ENCODE measurements around the gene GPBP1L1.

Gene GPBP1L1

DNA sequence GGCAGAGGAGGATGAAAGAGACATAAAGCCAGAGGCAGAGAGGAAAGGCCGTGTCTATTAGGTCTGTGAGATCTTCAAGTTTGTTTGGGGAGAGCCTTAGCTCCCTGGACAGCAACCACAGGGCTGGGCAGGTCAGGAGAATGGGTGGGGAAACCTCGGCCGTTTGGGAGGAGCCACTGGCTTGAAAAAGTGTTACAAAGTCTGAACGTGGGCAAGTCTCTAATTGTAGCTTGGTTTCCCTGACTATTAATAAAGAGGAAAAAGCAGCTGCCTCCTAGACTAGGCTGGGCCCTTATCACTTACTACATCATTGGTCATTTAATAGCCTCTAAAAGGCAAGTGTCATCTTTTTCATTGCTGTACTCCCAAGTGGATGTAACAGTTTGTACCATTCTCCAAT is 62.4 kb downstream of the GPBP1L1 start, which contains the start of gene CCDC17:
CCDC17 (minus strand) TSS at position 83 of the 400 bp plus-strand sequence. CDS start 145 bp downstream, outside the sequence.
- no peaks in the 10 kb centered on the region for H3K4me1 ChIP-seq (ENCODE audit: control insufficient read depth, insufficient read depth, low read length)
- no peak within 1 kb of the TSS for H3K4me2 ChIP-seq (ENCODE audit: low read length)
- H3K9ac ChIP-seq (ENCODE audit: low read depth, low read length) = no peak within 1 kb of the TSS
- H3K36me3 ChIP-seq (ENCODE audit: insufficient read depth, low read length) = peaks cover 50% of the 10 kb centered on the region
- H3K9me3 ChIP-seq (replicated peaks; ENCODE audit: low read length) = no peaks in the 10 kb centered on the region
- H3K4me3 ChIP-seq (ENCODE audit: low read length) = no peak within 1 kb of the TSS
- H3K27me3 ChIP-seq (ENCODE audit: control insufficient read depth, insufficient read depth, low read length) = no peaks in the 10 kb centered on the region

DNA sequence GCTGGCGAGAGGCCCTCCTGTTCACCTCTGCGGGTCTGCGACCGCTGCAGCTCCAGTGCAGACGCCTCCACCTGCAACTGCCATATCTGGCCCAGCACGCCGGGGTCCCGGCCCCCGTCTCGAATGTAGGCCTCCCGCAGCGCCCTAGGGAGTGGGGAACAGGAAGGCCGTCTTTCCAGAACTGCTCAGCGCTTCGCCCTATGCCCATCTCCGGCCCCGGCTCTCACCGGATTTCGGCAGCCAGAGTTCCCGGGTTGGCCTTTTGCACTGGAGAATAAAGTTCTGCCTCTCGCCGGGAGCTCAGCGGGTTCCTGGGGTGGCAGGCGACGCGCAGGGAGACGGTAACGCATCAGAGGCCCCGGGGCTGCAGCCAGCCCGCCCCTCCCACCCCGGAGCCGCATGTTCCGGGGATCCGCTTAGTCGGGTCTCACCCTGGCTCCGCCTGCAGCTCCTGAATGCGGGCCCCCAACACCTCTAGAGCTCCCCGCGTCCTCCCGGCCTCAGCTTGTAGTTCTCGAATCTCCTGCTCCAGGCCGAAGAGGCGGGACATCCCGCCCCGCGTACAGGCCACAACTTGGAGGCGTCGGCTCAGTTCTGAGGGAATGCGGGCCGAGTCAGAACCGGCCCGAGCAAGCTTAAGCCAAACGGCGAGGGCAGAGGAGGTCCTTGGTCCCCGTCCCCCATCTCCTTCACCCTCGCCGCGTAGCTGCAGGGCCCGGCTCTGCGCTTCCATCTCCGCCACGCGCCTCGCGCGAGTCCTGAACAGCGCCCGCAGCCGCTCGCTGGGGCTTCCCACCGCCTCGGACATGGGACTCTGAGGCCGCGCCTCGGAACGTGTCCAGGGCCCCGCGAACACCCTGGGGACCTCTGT is 63.6 kb downstream of the GPBP1L1 start:
- no peak overlapping the region for H3K4me3 ChIP-seq (ENCODE audit: low read length)
- H3K9ac ChIP-seq (ENCODE audit: low read depth, low read length) = no peak overlapping the region
- H3K36me3 ChIP-seq (ENCODE audit: insufficient read depth, low read length) = peaks cover 49% of the 10 kb centered on the region
- H3K4me1 ChIP-seq (ENCODE audit: control insufficient read depth, insufficient read depth, low read length) = no peaks in the 10 kb centered on the region
- H3K27me3 ChIP-seq (ENCODE audit: control insufficient read depth, insufficient read depth, low read length) = no peaks in the 10 kb centered on the region
- no peaks in the 10 kb centered on the region for H3K9me3 ChIP-seq (replicated peaks; ENCODE audit: low read length)
- no peak overlapping the region for H3K4me2 ChIP-seq (ENCODE audit: low read length)

DNA sequence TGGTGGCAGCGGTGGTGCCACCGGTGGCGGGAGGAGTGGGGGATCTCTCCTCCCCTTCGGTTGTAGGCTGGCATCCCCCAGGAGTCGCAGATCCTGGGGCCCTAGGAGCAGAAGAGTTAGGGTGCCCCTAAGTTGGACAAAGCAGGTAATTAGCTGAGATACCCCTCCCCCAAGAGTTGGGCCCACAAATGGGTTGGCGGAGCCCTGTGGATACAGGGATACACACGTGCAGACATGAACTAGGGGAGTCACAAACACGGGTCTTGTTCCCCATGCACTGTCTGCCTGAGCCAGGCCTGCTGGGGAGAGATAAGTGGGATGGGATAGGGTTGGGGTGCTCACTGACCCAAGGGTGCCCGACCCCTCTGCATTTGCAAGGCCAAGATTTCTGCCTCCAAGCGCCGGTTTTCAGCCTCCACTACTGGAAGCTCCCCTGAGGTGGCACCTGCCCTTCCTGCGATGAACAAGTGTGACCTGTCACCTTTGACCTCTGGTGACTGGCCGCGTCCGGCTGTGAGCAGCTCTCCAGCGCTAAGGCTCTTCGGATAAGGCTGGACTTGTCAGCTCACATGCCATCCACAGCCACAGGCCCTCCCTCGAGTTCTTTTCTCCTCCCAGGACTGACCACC is 64.3 kb downstream of the GPBP1L1 start:
- no peaks in the 10 kb centered on the region for H3K4me1 ChIP-seq (ENCODE audit: control insufficient read depth, insufficient read depth, low read length)
- peaks cover 49% of the 10 kb centered on the region for H3K36me3 ChIP-seq (ENCODE audit: insufficient read depth, low read length)
- H3K4me2 ChIP-seq (ENCODE audit: low read length) = no peak overlapping the region
- H3K9ac ChIP-seq (ENCODE audit: low read depth, low read length) = no peak overlapping the region
- H3K4me3 ChIP-seq (ENCODE audit: low read length) = no peak overlapping the region
- H3K9me3 ChIP-seq (replicated peaks; ENCODE audit: low read length) = no peaks in the 10 kb centered on the region
- no peaks in the 10 kb centered on the region for H3K27me3 ChIP-seq (ENCODE audit: control insufficient read depth, insufficient read depth, low read length)

DNA sequence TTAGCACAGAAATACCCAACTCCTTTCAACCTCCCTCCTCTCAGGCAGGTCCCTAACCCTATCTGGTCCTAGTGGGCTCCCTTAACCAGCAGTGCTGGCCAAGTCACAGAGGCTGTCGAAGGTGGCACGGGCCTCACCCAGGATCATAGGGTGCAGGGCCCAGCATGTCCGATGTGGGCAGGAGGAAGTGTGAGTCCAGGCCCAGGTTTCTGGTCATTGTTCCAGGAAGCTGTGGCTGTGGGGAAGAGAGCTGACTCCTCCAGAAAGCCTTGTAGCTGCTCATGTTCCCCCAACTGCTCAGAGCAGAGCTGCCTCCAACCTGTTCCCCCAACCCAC is 64.9 kb downstream of the GPBP1L1 start:
- Histone ChIP-seq H3K4me3 (ENCODE audit: low read length) (no peak overlapping the region), H3K27me3 (ENCODE audit: control insufficient read depth, insufficient read depth, low read length) (no peaks in the 10 kb centered on the region), H3K36me3 (ENCODE audit: insufficient read depth, low read length) (peaks cover 51% of the 10 kb centered on the region), H3K9ac (ENCODE audit: low read depth, low read length) (no peak overlapping the region), H3K4me2 (ENCODE audit: low read length) (no peak overlapping the region), H3K9me3 (replicated peaks; ENCODE audit: low read length) (no peaks in the 10 kb centered on the region), H3K4me1 (ENCODE audit: control insufficient read depth, insufficient read depth, low read length) (no peaks in the 10 kb centered on the region)

DNA sequence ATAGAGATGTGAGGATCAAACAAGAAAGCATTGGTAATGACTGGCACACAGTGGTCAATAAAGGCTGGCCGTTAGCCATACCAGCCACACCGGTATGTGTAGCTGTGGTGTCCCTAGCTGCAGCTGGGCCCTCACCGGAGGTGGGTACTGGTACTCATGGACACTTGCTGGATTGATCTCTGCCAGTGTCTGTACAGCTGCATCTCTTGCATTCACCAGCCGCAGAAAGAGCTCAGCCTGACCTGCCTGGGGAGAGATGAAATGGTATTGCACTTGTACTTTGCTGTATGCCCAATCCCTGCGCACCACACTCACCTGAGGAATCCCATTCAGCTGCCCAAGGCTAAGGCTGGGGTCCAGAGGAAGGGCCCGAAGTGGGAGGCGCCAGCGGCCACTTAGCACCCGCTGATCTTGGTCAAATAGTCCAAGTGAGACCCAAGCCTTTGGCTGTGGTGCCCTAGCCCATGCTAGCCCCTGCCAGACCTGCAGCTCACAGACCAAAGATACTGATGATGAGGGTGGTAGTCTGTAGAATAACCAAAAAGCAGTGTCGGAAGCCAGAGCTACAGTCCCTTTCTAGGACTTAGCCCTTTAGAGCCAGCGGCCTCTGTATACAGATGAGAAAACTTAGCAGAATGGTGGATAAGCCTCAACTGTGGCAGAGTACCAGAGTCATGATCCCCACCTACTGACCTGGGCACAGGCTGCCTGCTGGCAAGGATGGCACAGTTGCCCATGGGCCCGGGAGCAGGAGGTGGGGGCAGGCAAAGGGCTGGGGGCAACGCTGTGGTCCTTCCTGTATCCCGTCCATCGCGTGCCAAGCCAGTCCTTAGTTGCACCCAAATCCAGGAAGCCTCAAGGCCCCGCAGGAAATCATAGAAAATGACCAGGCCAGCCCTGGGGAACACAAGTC is 65.5 kb downstream of the GPBP1L1 start:
- Histone ChIP-seq H3K4me3 (ENCODE audit: low read length) (no peak overlapping the region), H3K4me1 (ENCODE audit: control insufficient read depth, insufficient read depth, low read length) (no peaks in the 10 kb centered on the region), H3K4me2 (ENCODE audit: low read length) (no peak overlapping the region), H3K9me3 (replicated peaks; ENCODE audit: low read length) (no peaks in the 10 kb centered on the region), H3K9ac (ENCODE audit: low read depth, low read length) (no peak overlapping the region), H3K27me3 (ENCODE audit: control insufficient read depth, insufficient read depth, low read length) (no peaks in the 10 kb centered on the region), H3K36me3 (ENCODE audit: insufficient read depth, low read length) (peaks cover 52% of the 10 kb centered on the region)

DNA sequence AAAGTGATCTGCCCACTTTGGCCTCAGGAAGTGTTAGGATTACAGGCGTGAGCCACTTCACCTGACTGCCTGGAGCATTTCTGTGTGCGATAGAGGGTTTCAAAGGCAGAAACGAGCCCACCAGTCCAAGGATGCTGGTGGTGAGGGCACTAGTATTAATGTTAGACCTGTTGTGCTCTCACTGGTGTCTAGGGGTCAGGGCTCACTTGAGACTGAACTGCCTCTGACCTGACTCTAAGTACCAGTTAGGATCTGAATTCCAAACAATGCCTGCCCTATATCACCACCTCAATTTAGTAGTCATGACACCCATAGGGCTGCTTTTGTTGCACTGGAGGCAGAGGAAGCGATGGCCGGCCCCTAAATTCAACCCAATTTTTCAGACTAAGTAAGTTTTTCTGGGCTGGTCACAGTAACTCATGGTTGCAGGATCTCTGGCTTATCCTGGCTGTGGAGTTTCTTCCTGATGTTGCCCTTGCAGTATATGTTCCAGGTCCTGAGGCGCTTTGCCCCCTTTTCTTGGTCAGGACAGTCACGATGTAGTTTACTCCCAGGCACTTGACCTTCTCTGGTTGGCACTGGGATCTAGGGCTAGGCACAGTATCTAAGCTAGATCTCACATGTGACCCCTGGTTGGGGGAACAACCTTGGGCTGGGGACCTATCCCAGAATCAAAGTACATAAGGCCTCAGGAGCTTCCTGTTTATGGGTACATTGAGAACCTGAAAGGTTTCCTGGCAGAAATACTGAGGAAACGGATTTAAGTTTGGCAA is 67.0 kb downstream of the GPBP1L1 start:
- Histone ChIP-seq H3K9ac (ENCODE audit: low read depth, low read length) (no peak overlapping the region), H3K9me3 (replicated peaks; ENCODE audit: low read length) (no peaks in the 10 kb centered on the region), H3K4me1 (ENCODE audit: control insufficient read depth, insufficient read depth, low read length) (no peaks in the 10 kb centered on the region), H3K27me3 (ENCODE audit: control insufficient read depth, insufficient read depth, low read length) (no peaks in the 10 kb centered on the region), H3K36me3 (ENCODE audit: insufficient read depth, low read length) (peaks cover 57% of the 10 kb centered on the region), H3K4me2 (ENCODE audit: low read length) (no peak overlapping the region), H3K4me3 (ENCODE audit: low read length) (no peak overlapping the region)

DNA sequence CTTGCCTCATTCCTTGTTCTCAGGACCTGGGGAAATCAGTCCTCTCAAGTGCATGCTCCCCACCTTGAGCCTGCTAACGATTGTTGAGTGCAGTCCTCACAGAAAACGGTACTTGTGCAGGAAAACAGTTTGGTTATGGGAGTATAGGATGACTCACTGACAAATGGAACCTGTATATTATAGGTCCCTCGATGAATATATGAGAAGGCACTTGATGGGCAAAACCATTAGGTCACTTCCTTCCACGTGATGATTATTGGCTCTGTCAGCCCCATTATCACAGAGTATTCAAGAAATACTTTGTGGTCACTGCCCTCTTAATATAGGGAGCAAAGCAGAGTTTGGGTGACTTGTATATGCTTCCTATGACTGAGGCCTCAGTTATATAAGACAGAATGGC is 68.7 kb downstream of the GPBP1L1 start:
- Histone ChIP-seq H3K9ac (ENCODE audit: low read depth, low read length) (no peak overlapping the region), H3K9me3 (replicated peaks; ENCODE audit: low read length) (no peaks in the 10 kb centered on the region), H3K4me2 (ENCODE audit: low read length) (no peak overlapping the region), H3K4me3 (ENCODE audit: low read length) (no peak overlapping the region), H3K4me1 (ENCODE audit: control insufficient read depth, insufficient read depth, low read length) (no peaks in the 10 kb centered on the region), H3K27me3 (ENCODE audit: control insufficient read depth, insufficient read depth, low read length) (no peaks in the 10 kb centered on the region), H3K36me3 (ENCODE audit: insufficient read depth, low read length) (peaks cover 49% of the 10 kb centered on the region)

DNA sequence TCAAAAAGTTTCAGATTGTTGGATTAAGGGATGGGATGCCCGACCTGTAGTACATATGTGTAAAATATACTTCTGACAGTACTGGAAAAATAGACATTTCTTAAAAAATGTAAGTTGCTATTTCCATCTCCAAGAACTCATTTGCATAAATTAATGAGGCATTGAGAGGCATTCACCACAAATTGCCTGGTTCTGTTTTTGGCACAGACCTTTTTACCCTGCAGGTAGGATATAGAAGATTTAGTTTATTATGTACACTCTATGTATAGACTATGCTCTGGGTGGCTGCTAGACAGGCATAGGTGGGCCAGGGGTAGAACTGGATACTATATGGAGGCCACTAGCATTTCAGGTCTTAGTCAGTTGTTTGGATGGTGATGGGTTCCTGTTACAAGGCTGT is 70.4 kb downstream of the GPBP1L1 start:
- H3K9ac ChIP-seq (ENCODE audit: low read depth, low read length) = no peak overlapping the region
- no peak overlapping the region for H3K4me3 ChIP-seq (ENCODE audit: low read length)
- no peaks in the 10 kb centered on the region for H3K9me3 ChIP-seq (replicated peaks; ENCODE audit: low read length)
- H3K27me3 ChIP-seq (ENCODE audit: control insufficient read depth, insufficient read depth, low read length) = no peaks in the 10 kb centered on the region
- H3K36me3 ChIP-seq (ENCODE audit: insufficient read depth, low read length) = peaks cover 45% of the 10 kb centered on the region
- no peaks in the 10 kb centered on the region for H3K4me1 ChIP-seq (ENCODE audit: control insufficient read depth, insufficient read depth, low read length)
- no peak overlapping the region for H3K4me2 ChIP-seq (ENCODE audit: low read length)

DNA sequence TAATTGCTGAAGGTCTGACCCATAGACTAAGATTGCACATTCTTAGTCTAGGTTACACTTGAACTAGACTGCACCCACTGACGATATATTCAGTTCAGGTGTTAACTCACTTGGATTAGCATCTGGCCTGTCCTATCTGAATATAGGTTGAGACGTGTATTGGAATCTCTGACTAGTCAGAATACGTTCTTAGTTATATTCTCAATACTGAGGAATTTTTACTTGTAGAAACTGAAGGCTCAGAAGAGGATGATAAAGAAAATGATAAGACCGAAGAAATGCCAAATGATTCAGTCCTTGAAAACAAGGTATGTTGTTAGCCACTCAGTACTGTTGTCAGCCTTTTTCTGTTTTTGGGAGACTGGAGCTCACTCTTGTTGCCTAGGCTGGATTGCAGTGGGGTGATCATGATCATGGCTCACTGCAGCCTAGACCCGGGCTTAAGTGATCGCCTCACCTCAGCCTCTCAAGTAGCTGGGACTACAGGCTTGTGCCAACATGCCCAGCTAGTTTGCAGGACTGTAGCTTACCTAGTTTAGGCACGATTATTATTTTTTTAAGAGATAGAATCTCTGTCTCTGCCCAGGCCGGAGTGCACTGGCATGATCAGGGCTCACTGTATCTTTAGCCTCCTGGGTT is 73.3 kb downstream of the GPBP1L1 start:
- no peak overlapping the region for H3K9ac ChIP-seq (ENCODE audit: low read depth, low read length)
- H3K4me3 ChIP-seq (ENCODE audit: low read length) = no peak overlapping the region
- no peaks in the 10 kb centered on the region for H3K27me3 ChIP-seq (ENCODE audit: control insufficient read depth, insufficient read depth, low read length)
- no peaks in the 10 kb centered on the region for H3K9me3 ChIP-seq (replicated peaks; ENCODE audit: low read length)
- peaks cover 40% of the 10 kb centered on the region for H3K36me3 ChIP-seq (ENCODE audit: insufficient read depth, low read length)
- H3K4me2 ChIP-seq (ENCODE audit: low read length) = no peak overlapping the region
- no peaks in the 10 kb centered on the region for H3K4me1 ChIP-seq (ENCODE audit: control insufficient read depth, insufficient read depth, low read length)

DNA sequence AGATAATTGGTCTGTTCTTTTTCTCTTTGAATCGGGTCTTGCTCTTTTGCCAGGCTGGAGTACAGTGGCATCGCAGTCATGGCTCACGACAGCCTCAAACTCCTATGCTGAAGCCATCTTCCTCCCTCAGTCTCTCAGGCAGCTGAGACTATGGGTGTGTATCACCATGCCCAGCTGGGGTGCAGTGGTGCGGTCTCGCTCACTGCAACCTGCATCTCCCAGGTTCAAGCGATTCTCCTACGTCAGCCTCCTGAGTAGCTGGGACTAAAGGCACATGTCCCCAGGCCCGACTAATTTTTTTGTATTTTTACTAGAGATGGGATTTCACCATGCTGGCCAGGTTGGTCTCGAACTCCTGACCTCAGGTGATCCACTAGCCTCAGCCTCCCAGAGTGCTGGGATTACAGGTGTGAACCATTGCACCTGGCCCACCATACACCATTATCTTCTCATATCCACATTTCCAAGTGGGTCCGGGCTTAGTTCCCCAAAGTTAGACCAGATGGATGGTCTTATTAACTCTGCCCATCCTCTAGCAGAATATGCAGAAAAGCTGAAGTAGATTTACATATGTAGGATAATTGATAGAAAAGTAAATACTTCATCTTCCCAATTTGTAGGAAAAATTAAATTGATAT is 75.6 kb downstream of the GPBP1L1 start:
- no peak overlapping the region for H3K4me3 ChIP-seq (ENCODE audit: low read length)
- no peak overlapping the region for H3K4me2 ChIP-seq (ENCODE audit: low read length)
- no peaks in the 10 kb centered on the region for H3K4me1 ChIP-seq (ENCODE audit: control insufficient read depth, insufficient read depth, low read length)
- no peak overlapping the region for H3K9ac ChIP-seq (ENCODE audit: low read depth, low read length)
- no peaks in the 10 kb centered on the region for H3K9me3 ChIP-seq (replicated peaks; ENCODE audit: low read length)
- H3K27me3 ChIP-seq (ENCODE audit: control insufficient read depth, insufficient read depth, low read length) = no peaks in the 10 kb centered on the region
- H3K36me3 ChIP-seq (ENCODE audit: insufficient read depth, low read length) = peaks cover 31% of the 10 kb centered on the region

All from skeletal muscle satellite cell (primary cell).